ENCODE measurements around the gene PSMD14.

The PSMD14 gene

GRCh38 chr2:161386228-161386824, 78.1 kb downstream of the PSMD14 start:
- DNase-seq: no peak

GRCh38 chr2:161388146-161388779, 80.0 kb downstream of the PSMD14 start:
- DNase-seq: no peak

GRCh38 chr2:161391737-161392506, 83.7 kb downstream of the PSMD14 start:
- DNase-seq: no peak

GRCh38 chr2:161400076-161400475, 91.9 kb downstream of the PSMD14 start:
- no peak for DNase-seq

GRCh38 chr2:161402297-161402696, 94.1 kb downstream of the PSMD14 start:
- DNase-seq: no peak

GRCh38 chr2:161406316-161406715, 98.1 kb downstream of the PSMD14 start:
- DNase-seq: no peak

GRCh38 chr2:161407597-161407996, 99.4 kb downstream of the PSMD14 start:
- no peak for DNase-seq

GRCh38 chr2:161409308-161409907, 101.2 kb downstream of the PSMD14 start:
- no peak for DNase-seq

- no peak for DNase-seq
Measured at GRCh38 chr2:161412346-161412745, 104.1 kb downstream of the PSMD14 start.

- DNase-seq: no peak
Measured at GRCh38 chr2:161414042-161415033, 106.1 kb downstream of the PSMD14 start.

GRCh38 chr2:161415034-161415986, 107.1 kb downstream of the PSMD14 start:
- DNase-seq: no peak

GRCh38 chr2:161415987-161416707, 107.9 kb downstream of the PSMD14 start, which contains the start of gene TBR1:
Gene TBR1, plus strand, starts transcription at chr2:161416297. Its CDS starts 114 bp downstream, at chr2:161416411.
- DNase-seq: no peak

GRCh38 chr2:161416708-161417437, 108.6 kb downstream of the PSMD14 start:
- DNase-seq: no peak

- no peak for DNase-seq
Measured at GRCh38 chr2:161417438-161418274, 109.4 kb downstream of the PSMD14 start.

GRCh38 chr2:161418275-161418714, 110.1 kb downstream of the PSMD14 start:
- DNase-seq: no peak

GRCh38 chr2:161418715-161419637, 110.8 kb downstream of the PSMD14 start:
- no peak for DNase-seq

GRCh38 chr2:161419638-161420190, 111.5 kb downstream of the PSMD14 start:
- DNase-seq: no peak

Measured in activated effector memory CD4-positive, alpha-beta T cell treated with Interleukin-2 at 50 U/mL for 16 hours (primary cell).